Keratinocyte (primary cell): ENCODE measurements around the gene SLC16A9. TPM values are rescaled to one million over a fixed set of nuclear protein-coding genes. Genes with fewer than 3 reads are reported as not detected.
"Not testable (repeated sequence)": the region's sequence is repeated elsewhere in the genome, so short reads cannot be mapped to it uniquely, and the experiment has no call there.

Experiments
- DNase-seq: peaks from one replicate; pipeline ENCODE4 v3.0.0-alpha.2; 2011; ENCODE audit warnings: low read depth, missing footprints, low spot score
- FAIRE-seq: peaks from 2 replicates; lab custom pipeline; 2011; peaks lifted over from hg19 to GRCh38; lab: Jason Lieb, UNC
- H2AFZ ChIP-seq: 2 replicates; pipeline ENCODE4 v1.6.0; 2012; ENCODE audit warnings: low read length, control low read depth, inconsistent platforms; ENCODE audit not compliant: control insufficient read depth
- H3K27ac ChIP-seq: 2 replicates; pipeline ENCODE4 v1.5.1; 2011; ENCODE audit warnings: low read length; ENCODE audit not compliant: control insufficient read depth, insufficient read depth
- H3K27me3 ChIP-seq: 3 replicates; pipeline ENCODE4 v1.6.0; 2011; ENCODE audit warnings: low read length; ENCODE audit not compliant: control insufficient read depth, insufficient read depth; ENCODE audit errors: extremely low read depth
- H3K36me3 ChIP-seq, 2 experiments: 2 replicates in 1 of 2; 3 replicates in 1 of 2; pipeline ENCODE4 v1.5.1; 2011; ENCODE audit warnings: low read length in 2 of 2, mild to moderate bottlenecking in 1 of 2; ENCODE audit not compliant: control insufficient read depth in 2 of 2, insufficient read depth in 2 of 2; ENCODE audit errors: extremely low read depth in 1 of 2
- H3K4me1 ChIP-seq: 3 replicates; pipeline ENCODE4 v1.5.1; 2011; ENCODE audit warnings: low read length; ENCODE audit not compliant: control insufficient read depth, insufficient read depth; ENCODE audit errors: extremely low read depth
- H3K4me2 ChIP-seq: 3 replicates; pipeline ENCODE4 v1.6.0; 2011; ENCODE audit warnings: low read depth, low read length; ENCODE audit not compliant: control insufficient read depth, insufficient read depth; ENCODE audit errors: extremely low read depth
- H3K4me3 ChIP-seq, 3 experiments: fragments of 200-600 bp in 1 of 3; sonication (generic) in 1 of 3; 2 replicates in 2 of 3; 3 replicates in 1 of 3; pipeline ENCODE4 v1.5.1; 2011 to 2016; ENCODE audit warnings: low read length in 3 of 3, mild to moderate bottlenecking in 3 of 3, control low read depth in 2 of 3, inconsistent platforms in 1 of 3, low read depth in 1 of 3, mixed read lengths in 1 of 3, mixed run types in 1 of 3, moderate library complexity in 1 of 3; ENCODE audit not compliant: control insufficient read depth in 2 of 3, insufficient read depth in 2 of 3; ENCODE audit errors: extremely low read depth in 1 of 3
- H3K79me2 ChIP-seq: 2 replicates; pipeline ENCODE4 v1.6.0; 2012; ENCODE audit warnings: low read length; ENCODE audit not compliant: control insufficient read depth, insufficient read depth
- H3K9ac ChIP-seq: 3 replicates; pipeline ENCODE4 v1.6.0; 2011; ENCODE audit warnings: low read length; ENCODE audit not compliant: control insufficient read depth, insufficient read depth; ENCODE audit errors: extremely low read depth
- H3K9me1 ChIP-seq: 3 replicates; pipeline ENCODE4 v1.6.0; 2011; ENCODE audit warnings: low read length; ENCODE audit not compliant: control insufficient read depth, insufficient read depth; ENCODE audit errors: extremely low read depth
- H3K9me3 ChIP-seq: 2 replicates; pipeline ENCODE4 v1.5.1; 2012; ENCODE audit warnings: low read depth, low read length; ENCODE audit not compliant: control insufficient read depth
- H4K20me1 ChIP-seq: 3 replicates; pipeline ENCODE4 v1.6.0; 2011; ENCODE audit warnings: low read length; ENCODE audit not compliant: control insufficient read depth, insufficient read depth; ENCODE audit errors: extremely low read depth
- CTCF ChIP-seq, 3 experiments: IDR thresholded peaks in 1 of 3; conservative IDR thresholded peaks in 1 of 3; optimal IDR thresholded peaks in 1 of 3; 2 replicates in 2 of 3; 3 replicates in 1 of 3; pipeline versions ENCODE3 to v1.5.1; 2011; ENCODE audit warnings: low read length in 3 of 3, mild to moderate bottlenecking in 3 of 3, moderate library complexity in 2 of 3, control low read depth in 1 of 3, inconsistent platforms in 1 of 3; ENCODE audit not compliant: insufficient read depth in 2 of 3; ENCODE audit errors: extremely low read depth in 1 of 3
- EZH2 ChIP-seq: IDR thresholded peaks from one replicate; pipeline ENCODE4 v1.6.1; 2012; ENCODE audit warnings: inconsistent platforms, mild to moderate bottlenecking, low read length, moderate library complexity
- dilution Hi-C: fragments of 300-500 bp; cut with MboI; formaldehyde crosslinking; loops from one replicate; pipeline ENCODE4 v1.7.0; 2020; ENCODE audit warnings: low sequenced_read_pairs; ENCODE audit not compliant: extremely low pct_ligation_motif_present
- polyA plus RNA-seq, 5 experiments: library from polyadenylated mRNA; depleted of rRNA in 3 of 5; stranded (reverse) in 3 of 5; stranded (forward) in 1 of 5; unstranded in 1 of 5; fragments of >200 nt; gene quantifications; 1 replicate in 1 of 5; 2 replicates in 3 of 5; 3 replicates in 1 of 5; pipeline versions ENCODE4 v1.2.1 to v1.2.3, GENCODE V29; 2011 to 2012; ENCODE audit warnings: missing spikeins in 2 of 5, low read depth in 1 of 5, low replicate concordance in 1 of 5

SLC16A9 gene
- polyA plus RNA-seq, 1 donor (not counting 4 experiments of a cell fraction or from before 2014, with no cell fraction given): 4.5 TPM

- TF ChIP-seq EZH2 (no peak), CTCF (optimal IDR thresholded peaks at IDR 0.05 in 1 of 3, IDR thresholded peaks at IDR 0.05 in 1 of 3, conservative IDR thresholded peaks at IDR 0.05 in 1 of 3; ENCODE audit: extremely low read depth in 1 of 3, insufficient read depth in 2 of 3, low read length in 3 of 3) (no peak)
- Histone ChIP-seq H3K9me3 (no peaks in the 10 kb centered on the region), H3K79me2 (no peaks in the 10 kb centered on the region), H3K9me1 (no peaks in the 10 kb centered on the region), H3K27me3 (no peaks in the 10 kb centered on the region), H3K4me1 (no peaks in the 10 kb centered on the region), H3K4me3 (no peak overlapping the region), H3K36me3 (no peaks in the 10 kb centered on the region), H3K27ac (no peak overlapping the region), H2AFZ (no peak overlapping the region), H3K9ac (no peak overlapping the region), H3K4me2 (no peak overlapping the region), H4K20me1 (no peaks in the 10 kb centered on the region)
- DNase-seq: no peak
- no peak for FAIRE-seq
- dilution Hi-C loops: no loop called here
These were observed 24.4 kb upstream of the SLC16A9 start for GRCh38 chr10:59734014-59734462.

GRCh38 chr10:59733321-59734013 lies 23.8 kb upstream of the SLC16A9 start:
- H4K20me1 ChIP-seq, FAIRE-seq, H2AFZ ChIP-seq, DNase-seq, H3K9me1 ChIP-seq, H3K27me3 ChIP-seq, H3K4me2 ChIP-seq, dilution Hi-C loops, H3K4me1 ChIP-seq, H3K79me2 ChIP-seq, H3K9me3 ChIP-seq, H3K4me3 ChIP-seq, H3K9ac ChIP-seq, H3K36me3 ChIP-seq, H3K27ac ChIP-seq: not testable (repeated sequence)

- H2AFZ ChIP-seq, H3K4me2 ChIP-seq, H3K9ac ChIP-seq, H4K20me1 ChIP-seq, H3K4me3 ChIP-seq, H3K36me3 ChIP-seq, H3K9me3 ChIP-seq, H3K79me2 ChIP-seq, H3K27me3 ChIP-seq, FAIRE-seq, DNase-seq, H3K4me1 ChIP-seq, H3K27ac ChIP-seq, dilution Hi-C loops, H3K9me1 ChIP-seq: not testable (repeated sequence)
These were observed 23.2 kb upstream of the SLC16A9 start for GRCh38 chr10:59732849-59733248.

GRCh38 chr10:59729167-59729566 lies 19.5 kb upstream of the SLC16A9 start:
- H2AFZ ChIP-seq, FAIRE-seq, H3K27ac ChIP-seq, H3K27me3 ChIP-seq, H4K20me1 ChIP-seq, H3K79me2 ChIP-seq, dilution Hi-C loops, DNase-seq, H3K9ac ChIP-seq, H3K4me3 ChIP-seq, H3K9me3 ChIP-seq, H3K4me1 ChIP-seq, H3K36me3 ChIP-seq, H3K4me2 ChIP-seq, H3K9me1 ChIP-seq: not testable (repeated sequence)
